IPS DF 4.7 (cell line): ENCODE measurements around the gene COL23A1.

Experiments used
- DNase-seq: peaks from one replicate; pipeline ENCODE4 v3.0.0-alpha.2; 2013; ENCODE audit warnings: low spot score; ENCODE audit errors: extremely low read depth

Gene COL23A1

DNA sequence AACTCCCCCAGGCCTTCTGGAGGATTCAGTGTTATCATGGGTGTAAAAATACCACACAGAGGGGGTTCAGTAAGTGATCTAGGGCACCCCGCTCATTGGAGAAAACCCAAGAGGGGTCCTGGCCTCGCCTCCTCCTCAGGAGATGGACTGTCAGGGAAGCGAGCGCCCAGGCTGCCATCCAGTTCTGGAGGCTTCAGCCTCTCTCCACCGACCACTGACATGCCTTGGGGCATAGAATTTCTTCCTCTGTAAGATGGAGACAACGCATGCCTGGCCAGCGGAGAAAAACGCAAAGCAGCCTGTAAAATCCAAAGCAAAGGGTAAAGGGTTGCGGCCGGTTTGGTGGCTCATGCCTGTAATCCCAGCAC, 165.4 kb downstream of the COL23A1 start:
- no peak for DNase-seq

- no peak for DNase-seq
Measured at GRCh38 chr5:178423901-178424809, 166.0 kb downstream of the COL23A1 start.

GRCh38 chr5:178423431-178423830, 166.8 kb downstream of the COL23A1 start:
- DNase-seq, result no peak

- no peak for DNase-seq
Measured at GRCh38 chr5:178422400-178422775, 167.8 kb downstream of the COL23A1 start.

- DNase-seq, result no peak
Measured at GRCh38 chr5:178421699-178422399, 168.3 kb downstream of the COL23A1 start.

GRCh38 chr5:178421128-178421527, 169.1 kb downstream of the COL23A1 start:
- DNase-seq, result no peak

- DNase-seq, result no peak
Measured at GRCh38 chr5:178420354-178420781, 169.8 kb downstream of the COL23A1 start.

DNA sequence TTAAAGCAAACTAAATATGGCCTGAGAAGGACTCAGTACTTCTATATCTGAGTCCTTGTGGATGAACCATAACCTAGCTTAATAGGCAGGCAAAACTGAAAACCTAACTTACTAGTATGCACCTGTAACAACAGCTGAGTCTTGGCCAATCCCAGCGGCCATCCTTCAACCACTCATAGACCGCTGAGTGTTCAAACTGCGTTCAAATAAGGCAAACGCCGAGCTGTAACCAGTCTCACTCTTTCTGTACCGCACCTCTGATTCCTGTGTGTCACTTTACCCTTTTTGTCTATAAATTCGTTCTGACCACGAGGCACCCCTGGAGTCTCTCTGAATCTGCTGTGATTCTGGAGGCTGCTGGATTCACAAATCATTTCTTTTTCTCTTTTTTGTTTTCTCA, 170.5 kb downstream of the COL23A1 start:
- DNase-seq, result no peak

DNA sequence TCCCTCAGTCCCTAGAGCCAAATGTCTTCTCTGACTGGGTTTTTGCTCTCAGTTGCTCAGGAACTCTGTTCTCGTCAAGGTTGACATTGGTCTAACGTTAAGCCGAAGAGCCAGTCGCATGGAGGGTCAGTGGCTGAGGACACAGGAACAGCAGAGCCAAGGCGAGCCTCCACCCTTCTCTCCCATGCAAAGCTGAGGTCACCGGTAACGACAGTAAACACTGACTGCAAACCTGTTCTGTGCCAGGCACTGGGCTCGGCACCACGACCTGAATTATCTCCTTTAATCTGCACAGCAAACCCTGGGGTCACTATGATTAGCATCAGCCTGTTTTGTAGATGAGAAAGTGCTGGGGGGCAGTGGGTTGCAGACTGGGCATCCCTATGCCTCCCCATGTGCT, 171.0 kb downstream of the COL23A1 start:
- no peak for DNase-seq

DNA sequence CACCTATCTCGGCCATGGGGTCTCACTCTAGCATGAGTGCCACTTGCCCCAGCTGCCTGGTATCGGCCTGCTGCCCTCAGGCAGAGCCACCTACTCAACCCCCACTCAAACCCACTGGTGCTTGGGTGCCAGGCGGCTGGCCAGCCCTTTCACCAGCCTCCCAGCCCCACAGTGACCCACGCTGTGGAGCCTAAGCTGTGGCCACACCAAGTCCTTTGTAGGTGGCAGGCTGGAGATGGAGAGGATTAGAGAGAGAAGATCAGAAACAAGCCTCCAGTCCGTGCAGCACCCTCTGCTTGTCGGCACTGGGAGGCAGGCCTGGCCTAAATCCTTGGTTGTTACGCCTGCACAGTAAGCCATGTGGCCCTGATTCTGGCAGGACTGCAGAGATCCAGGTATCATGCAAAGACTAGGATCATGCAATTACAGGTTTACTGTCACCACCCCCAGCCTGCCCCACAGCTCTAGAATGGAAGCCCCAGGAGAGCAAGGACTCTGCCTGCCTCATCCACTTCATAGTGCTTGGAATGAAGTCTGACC, 171.7 kb downstream of the COL23A1 start:
- no peak for DNase-seq

DNA sequence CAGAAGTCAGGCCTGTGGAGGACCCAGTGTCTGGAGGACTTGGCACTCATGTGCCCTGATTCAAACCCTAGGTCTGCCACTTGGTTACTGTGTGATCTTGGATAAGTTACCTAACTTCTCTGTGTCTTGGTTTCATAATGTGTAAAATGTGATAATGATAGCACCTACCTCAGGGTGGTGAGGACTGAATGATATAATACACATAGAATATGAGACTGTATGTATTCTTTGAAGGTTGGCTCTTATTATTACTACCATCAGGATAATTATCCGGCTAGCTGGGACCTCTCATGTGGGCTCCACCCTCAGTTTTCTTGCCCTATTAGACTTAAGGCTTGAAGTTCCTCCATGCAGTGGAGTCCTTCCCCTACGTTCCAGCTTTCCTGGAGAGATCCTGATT, 172.2 kb downstream of the COL23A1 start:
- DNase-seq, result no peak

GRCh38 chr5:178417391-178417811, 172.8 kb downstream of the COL23A1 start:
- DNase-seq, result no peak

DNA sequence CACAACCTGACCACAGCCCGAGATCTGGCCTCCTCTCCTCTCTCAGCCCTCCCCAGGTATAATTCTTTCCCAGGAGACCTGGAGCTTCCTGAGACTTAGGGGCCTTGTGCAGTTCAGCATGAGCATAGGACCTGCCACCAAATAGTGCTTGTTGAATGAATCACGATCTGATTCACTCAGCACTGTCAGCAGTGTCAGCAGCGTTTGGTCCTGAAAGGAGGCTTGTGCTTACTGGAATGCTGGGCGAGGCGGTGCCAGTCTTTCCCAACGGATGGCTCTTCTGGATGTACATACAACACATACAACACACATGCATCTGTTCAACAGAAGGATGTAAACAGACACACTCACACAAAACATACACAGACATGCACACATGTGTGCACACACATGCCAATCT, 173.3 kb downstream of the COL23A1 start:
- no peak for DNase-seq

DNA sequence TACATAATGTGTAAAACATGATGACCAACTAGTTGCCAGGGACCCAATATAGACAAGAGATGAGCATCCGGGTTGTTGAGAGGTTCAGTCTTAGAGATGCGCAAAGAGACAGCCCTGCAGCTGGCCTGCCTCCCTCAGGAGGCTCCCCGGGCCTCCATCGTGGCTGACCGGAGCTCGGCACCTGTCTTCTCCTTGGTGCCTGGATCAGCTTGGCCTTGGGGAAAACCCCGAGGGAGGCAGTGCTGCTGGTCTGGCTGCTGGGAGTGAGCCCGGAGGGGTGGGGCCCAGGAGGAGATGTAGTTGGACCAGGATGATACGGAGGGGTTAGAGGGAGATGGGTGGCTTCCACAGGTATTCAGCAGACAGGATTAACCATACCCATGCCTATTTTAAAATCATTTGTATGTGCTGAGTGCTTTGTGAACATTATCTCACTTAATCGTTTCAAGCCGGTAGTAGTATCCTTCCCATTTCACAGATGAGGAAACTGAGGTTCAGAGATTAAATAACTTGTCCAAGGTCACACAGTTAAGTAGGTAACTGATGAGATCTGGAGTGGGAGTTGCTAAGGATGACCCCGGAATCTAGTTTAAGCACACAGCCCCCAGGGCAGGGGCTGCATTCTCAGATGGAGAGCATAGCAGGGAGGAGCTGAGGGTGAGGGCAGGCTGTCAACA, 173.8 kb downstream of the COL23A1 start:
- no peak for DNase-seq

DNA sequence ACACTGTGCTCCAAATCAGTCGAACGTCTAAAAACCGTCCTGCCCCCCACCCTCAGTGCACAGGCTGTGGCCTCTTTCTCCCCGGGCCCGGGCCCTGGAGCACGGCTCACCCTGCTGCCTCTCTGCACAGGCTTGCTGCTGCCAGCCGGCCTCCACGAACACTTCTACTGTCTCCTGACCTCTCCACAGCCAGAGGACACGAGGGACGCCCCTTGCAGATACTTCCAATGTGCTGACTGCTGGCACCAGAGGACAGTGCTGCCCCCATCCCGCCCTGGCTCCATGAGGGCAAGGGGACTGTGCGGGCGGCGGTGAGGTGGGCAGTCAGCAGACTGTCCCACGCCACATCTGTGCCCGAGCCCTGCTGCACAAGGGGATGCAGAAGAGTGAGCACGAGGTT, 174.8 kb downstream of the COL23A1 start:
- no peak for DNase-seq

DNA sequence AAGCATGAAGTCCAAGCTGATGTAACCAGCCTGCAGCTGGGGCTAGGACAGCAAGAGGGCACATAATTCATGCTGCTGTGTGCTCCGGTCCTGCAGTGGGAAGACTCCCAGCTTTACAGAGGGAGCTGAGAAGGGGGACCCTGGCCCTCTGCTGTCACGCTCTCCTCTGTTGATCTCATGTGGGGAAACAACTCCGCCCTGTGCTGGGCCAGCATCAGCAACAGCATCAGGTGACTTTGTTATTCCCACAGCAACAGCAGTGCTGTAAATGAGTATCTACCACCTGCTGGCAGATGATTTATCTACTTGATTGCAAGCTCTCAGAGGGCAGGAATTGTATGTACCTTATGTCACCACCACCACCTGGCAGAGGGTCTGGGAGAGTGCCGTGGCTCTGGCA, 176.2 kb downstream of the COL23A1 start:
- no peak for DNase-seq

DNA sequence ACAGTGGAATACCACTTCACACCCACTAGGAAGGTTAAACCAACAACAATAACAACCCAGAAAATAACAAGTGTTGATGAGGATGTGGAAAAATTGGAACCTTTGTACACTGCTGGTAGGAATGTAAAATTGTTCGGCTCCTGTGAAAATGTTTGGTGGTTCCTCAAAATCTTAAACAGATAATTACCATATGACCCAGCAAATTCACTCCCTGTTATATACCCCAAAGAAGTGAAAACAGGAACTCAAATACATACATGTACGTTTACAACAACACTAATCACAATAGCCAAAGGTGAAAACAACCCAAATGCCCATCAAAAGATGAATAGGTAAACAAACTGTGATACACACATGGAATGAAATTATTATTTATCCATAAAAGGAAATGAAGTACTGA, 179.1 kb downstream of the COL23A1 start:
- no peak for DNase-seq

- DNase-seq, result no peak
Measured at GRCh38 chr5:178407646-178408045, 182.5 kb downstream of the COL23A1 start.

DNA sequence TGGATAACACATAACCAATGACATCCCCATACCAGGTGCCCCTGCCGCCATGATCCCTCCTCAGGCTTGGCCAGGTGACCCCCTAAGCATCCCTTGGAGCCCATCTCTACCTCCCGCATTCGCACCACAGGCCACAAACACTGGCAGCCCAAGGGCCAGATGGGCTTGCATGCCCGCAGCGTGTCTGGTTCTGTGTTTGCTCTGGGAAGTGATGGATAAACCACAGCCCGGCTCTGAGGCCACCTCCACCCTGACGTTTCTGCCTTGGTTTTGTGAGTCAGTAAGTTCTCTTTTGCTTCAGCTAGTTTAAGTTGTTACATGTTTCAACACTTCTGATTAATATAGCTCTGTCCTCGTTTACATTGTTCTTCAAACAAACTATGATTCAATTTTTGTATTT, 185.2 kb downstream of the COL23A1 start:
- no peak for DNase-seq

GRCh38 chr5:178403956-178404600, 186.1 kb downstream of the COL23A1 start:
- no peak for DNase-seq

- DNase-seq, result no peak
Measured at GRCh38 chr5:178403351-178403750, 186.8 kb downstream of the COL23A1 start.
